Hindlimb muscle (tissue), 1 donor: ENCODE data around the gene PACRG. TPM values are rescaled to one million over a fixed set of nuclear protein-coding genes. Genes with fewer than 3 reads are reported as not detected.

ENCODE experiments used
- DNase-seq: peaks from one replicate; pipeline ENCODE4 v3.0.0-alpha.2; 2013
- polyA plus RNA-seq: library from polyadenylated mRNA; unstranded; fragments of 120-200 nt; gene quantifications from one replicate; pipeline ENCODE4 v1.2.1, GENCODE V29; 2013; ENCODE audit not compliant: insufficient read length

The PACRG gene
- polyA plus RNA-seq, 1 donor = 1.7 TPM

- no peak for DNase-seq
Measured at GRCh38 chr6:163356743-163357142, 629.0 kb downstream of the PACRG start.

GRCh38 chr6:163364641-163365040 is 636.9 kb downstream of the PACRG start:
- DNase-seq = no peak

Other genes starting within 250 kb of the PACRG start
- 4.5 TPM for gene PRKN, start 208 bp upstream of the PACRG start, polyA plus RNA-seq